GM21381 (cell line): Measurements from ENCODE around the gene ZMYND8.
"Not testable (repeated sequence)": the region's sequence is repeated elsewhere in the genome, so short reads cannot be mapped to it uniquely, and the experiment has no call there.

Experiments used
- ATAC-seq: cut with Tn5 transposase; IDR thresholded peaks from one replicate; pipeline ENCODE4 v1.9.1; 2021; ENCODE audit warnings: mild to moderate bottlenecking, moderate library complexity; ENCODE audit not compliant: unreplicated experiment

Gene ZMYND8

GRCh38 chr20:47212606-47213207 lies 143.8 kb downstream of the ZMYND8 start:
- ATAC-seq = no peak

- ATAC-seq = no peak
Observed at GRCh38 chr20:47211036-47211435, 145.5 kb downstream of the ZMYND8 start.

GRCh38 chr20:47210470-47210869 lies 146.0 kb downstream of the ZMYND8 start:
- ATAC-seq = no peak

DNA sequence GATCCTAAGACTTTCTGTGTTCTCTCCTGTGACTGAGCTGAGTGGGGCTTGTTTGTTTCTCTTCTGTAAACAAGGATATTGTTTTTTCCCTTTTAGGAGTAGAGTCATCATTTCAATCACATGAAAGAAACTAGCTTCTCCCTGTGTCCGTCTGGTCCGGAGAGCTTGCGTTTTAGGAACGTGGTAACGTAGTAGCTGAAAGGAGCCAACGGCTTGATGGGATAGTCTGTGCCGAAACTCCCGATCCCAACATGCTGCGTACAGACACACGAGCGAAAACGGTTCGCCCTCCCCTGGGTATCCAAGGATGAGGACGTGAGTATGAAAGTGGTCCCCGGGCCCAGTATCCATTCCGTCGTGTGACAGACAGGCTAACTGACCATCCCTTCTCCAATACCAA lies 146.5 kb downstream of the ZMYND8 start:
- ATAC-seq = no peak

DNA sequence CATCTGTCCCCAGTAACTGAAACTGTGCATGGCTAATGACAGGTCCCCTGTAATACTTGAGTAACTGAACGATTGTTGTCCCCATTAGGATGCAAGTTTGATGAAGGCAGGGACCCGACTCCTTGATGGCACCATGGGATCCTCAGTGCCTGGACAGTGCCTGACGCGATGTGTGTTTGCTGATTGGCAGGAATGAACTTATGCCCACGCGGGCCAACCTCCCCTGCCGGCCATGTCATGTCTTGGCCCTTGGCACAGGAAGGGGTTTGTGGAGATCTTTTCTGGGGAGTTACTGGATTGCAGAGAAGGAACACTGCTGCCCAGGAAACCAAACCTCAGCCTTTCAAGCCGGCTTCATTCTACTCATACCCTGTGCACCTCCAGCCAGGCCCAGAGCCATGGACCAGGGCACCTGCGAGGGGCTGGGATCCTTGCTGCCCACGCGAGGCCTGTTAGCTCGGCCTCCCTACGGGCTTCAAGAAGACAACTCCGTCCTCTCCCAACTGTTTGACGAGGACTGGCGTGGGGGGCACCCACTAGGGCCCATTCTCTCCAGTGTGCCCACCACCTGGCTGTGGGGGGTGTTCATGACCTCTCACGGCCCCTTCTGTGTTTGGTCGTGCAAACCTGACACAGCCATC lies 147.8 kb downstream of the ZMYND8 start:
- ATAC-seq = no peak

DNA sequence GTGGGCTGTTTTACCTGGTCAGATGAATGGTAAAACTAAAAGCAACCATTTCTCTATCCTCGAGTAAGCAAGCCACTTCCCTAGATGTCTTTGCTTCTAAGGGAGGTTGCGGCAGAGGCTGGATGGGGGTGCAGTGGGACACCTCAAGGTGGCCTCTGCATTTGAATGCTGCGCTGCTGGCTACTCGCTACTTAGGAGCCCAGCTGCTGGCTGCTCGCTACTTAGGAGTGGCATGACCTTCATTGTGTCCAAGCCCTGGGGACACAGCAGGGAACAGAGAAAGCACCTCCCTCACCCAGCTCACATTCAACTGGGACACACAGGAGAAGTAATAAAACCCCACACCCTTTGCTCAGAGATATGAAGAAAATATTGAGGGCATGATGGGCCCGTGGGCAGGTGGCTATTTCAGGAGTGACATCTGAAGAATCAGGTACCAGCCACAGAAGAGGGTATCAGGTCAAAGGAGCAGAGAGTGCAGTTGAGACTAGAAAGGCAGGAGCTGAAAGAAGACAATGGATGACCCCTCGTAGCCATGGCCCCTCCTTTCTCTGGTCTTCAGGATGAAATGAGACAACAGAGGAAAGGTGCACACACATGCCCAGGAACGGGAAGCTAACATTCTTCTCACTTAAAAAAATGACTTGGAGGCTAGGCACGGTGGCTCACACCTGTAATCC lies 149.4 kb downstream of the ZMYND8 start:
- no peak for ATAC-seq

- not testable (repeated sequence) for ATAC-seq
Observed at GRCh38 chr20:47206552-47206951, 149.9 kb downstream of the ZMYND8 start.

DNA sequence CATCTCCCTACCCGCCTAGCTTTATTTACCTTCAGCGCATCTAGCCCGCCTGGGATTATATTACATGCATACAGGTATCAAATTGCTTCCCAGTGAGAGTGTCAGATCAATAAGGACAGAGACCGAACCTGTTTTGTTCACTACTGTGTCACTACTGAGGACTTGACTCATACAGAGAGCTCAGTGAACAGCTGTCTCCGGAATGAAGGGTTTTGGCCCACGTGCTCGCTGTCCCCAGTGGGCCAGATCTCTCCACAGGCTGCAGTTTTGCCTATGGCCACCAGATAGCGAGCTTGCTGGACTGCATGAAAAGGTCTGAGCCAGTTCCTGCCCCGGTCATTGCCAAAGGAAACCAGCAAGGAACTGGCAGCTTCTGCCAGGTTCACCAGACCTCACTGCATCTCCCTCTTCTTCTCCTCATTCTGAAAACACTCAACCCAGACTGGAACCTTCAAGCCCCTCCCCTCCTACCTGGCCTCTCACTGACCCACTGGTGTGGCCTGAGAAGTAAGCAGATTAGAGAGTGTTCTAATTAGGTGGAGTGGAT lies 150.8 kb downstream of the ZMYND8 start:
- ATAC-seq = no peak

- ATAC-seq = not testable (repeated sequence)
Observed at GRCh38 chr20:47204850-47205122, 151.7 kb downstream of the ZMYND8 start.

- no peak for ATAC-seq
Observed at GRCh38 chr20:47204008-47204849, 152.3 kb downstream of the ZMYND8 start.

- no peak for ATAC-seq
Observed at GRCh38 chr20:47202733-47203667, 153.5 kb downstream of the ZMYND8 start.

GRCh38 chr20:47201074-47201730 lies 155.3 kb downstream of the ZMYND8 start:
- no peak for ATAC-seq

DNA sequence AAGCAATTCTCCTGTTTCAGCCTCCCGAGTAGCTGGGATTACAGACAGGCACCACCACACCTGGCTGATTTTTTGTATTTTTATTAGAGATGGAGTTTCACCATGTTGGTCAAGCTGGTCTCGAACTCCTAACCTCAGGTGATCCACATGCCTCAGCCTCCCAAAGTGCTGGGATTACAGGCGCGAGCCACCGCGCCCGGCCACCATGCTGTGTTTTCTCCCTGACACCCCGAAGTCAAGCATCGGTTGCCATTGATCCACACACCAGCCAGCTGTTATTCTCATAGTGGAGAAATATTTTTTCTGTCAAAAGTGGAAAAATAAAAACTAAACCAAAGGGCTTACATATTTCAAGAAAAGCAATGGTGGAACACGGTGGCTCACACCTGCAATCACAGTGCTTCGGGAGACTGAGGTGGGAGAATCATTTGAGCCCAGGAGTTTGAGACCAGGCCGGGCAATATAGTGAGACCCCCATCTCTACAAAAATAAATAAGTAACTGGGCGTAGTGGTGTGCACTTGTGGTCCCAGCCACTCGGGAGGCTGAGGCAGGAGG lies 157.4 kb downstream of the ZMYND8 start:
- no peak for ATAC-seq

GRCh38 chr20:47198254-47198671 lies 158.2 kb downstream of the ZMYND8 start:
- ATAC-seq = no peak

DNA sequence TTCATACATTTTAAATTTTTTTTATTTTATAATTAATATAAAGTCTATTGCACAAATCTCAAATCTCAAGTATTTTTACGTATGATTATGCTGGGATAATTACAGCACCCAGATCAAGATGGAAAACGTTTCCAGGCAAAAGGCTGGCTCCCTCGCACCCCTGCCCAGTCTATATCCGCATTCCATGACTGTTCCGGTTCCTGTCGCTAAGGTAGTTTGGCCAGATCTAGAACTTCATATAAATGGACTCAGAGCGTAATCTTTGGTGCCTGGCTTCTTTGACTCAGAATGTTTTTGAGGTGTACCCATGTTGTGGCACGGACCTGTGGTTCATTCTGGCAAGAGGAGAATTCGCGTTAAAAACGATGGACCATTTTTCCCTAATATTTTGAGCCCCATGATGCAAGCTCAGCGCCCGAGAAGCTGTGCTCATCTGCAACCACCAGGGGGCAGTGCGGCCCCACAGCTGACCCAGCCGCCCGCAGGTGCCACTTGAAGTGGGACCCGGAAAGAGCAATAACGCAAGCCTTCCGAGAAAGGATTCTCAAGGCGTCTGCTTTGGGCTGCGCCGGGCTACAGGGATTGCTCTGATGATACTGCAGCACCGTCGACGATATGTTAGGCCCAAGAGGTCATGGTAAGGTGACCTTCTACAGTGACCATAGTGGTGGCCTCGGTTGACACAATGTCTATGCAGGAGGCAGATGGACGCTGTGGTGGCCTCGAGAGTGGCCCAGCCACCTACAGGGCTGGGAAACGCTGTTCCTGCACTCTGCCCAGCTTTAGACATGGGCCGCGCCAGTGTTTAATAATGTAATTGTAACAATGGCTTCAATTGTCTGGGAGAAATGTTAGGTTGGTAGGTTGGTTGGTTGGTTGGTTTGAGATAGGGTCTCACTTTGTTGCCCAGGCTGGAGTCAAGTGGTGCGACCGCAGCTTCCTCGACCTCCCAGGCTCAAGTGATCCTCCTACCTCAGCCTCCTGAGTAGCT lies 160.1 kb downstream of the ZMYND8 start:
- ATAC-seq = peak; percentile 52

- no peak for ATAC-seq
Observed at GRCh38 chr20:47195573-47195972, 160.9 kb downstream of the ZMYND8 start.

GRCh38 chr20:47191956-47192355 lies 164.5 kb downstream of the ZMYND8 start:
- ATAC-seq = no peak

DNA sequence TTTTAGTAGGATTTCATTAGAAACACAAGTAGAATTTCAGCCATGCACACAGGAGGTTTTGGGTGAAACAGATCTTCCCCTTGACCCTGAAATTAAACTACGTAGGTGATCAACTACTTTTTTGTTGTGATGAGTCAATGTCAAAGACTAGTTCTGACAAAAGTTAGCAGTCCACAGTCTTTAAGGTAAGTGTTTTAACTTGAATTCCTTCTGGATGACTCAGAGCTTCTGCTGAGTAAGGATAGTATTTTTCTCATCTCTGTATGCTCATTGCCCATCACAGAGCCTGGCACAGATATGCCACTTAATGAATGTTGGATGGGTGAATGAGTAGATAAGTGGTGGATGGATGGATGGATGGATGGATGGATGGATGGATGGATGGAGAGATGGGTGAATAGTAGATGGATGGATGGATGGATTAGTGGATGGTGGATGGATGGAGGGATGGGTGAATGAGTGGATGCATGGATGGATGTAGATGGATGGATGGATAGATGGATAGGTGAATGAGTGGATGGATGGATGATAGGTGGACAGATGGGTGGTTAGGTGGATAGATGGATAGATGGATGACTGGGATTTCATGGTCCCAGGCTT lies 165.3 kb downstream of the ZMYND8 start:
- no peak for ATAC-seq
